Epithelial cell of proximal tubule (primary cell): Measurements from ENCODE around the gene NRXN3. TPM values are rescaled to one million over a fixed set of nuclear protein-coding genes. Genes with fewer than 3 reads are reported as not detected.

Experiments
- DNase-seq: peaks from one replicate; pipeline ENCODE4 v3.0.0-alpha.2; 2011; ENCODE audit warnings: low read depth
- H3K4me3 ChIP-seq: 2 replicates; pipeline ENCODE4 v1.5.1; 2011; ENCODE audit warnings: low read depth, mild to moderate bottlenecking, low read length
- CTCF ChIP-seq: conservative IDR thresholded peaks from 2 replicates; pipeline ENCODE4 v1.5.1; 2012; ENCODE audit warnings: low read depth, mild to moderate bottlenecking, low read length
- total RNA-seq: library from RNA; depleted of rRNA; stranded (reverse); fragments of >200 nt; gene quantifications from 2 replicates; pipeline ENCODE4 v1.2.3, GENCODE V29; 2015

The NRXN3 gene
- total RNA-seq, 1 donor from 2014 or later: 1.2 TPM

DNA sequence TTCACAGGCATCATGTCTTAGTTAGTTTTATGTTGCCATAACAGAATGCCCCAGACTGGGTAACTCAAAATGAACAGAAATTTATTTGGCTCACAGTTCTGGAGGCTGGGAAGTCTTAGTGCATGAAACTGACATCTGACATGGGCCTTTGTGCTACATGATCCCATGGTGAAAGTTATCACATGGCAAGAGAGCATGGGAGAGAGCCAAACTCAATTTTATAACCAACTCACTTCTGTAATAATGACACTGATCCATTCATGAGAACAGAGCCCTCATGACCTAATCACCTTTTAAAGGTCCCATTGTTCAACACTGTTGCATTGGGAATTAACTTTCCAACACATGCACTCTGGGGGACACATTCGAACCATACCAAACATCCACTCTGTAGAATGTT is 1026.0 kb downstream of the NRXN3 start:
- TF ChIP-seq CTCF: no peak
- H3K4me3 ChIP-seq: no peak overlapping the region
- no peak for DNase-seq

- TF ChIP-seq CTCF: no peak
- no peak for DNase-seq
- no peak overlapping the region for H3K4me3 ChIP-seq
Observed at GRCh38 chr14:79197516-79197915, 1027.3 kb downstream of the NRXN3 start.

GRCh38 chr14:79199217-79199616 is 1029.0 kb downstream of the NRXN3 start:
- no peak for TF ChIP-seq CTCF
- no peak for DNase-seq
- H3K4me3 ChIP-seq: no peak overlapping the region

DNA sequence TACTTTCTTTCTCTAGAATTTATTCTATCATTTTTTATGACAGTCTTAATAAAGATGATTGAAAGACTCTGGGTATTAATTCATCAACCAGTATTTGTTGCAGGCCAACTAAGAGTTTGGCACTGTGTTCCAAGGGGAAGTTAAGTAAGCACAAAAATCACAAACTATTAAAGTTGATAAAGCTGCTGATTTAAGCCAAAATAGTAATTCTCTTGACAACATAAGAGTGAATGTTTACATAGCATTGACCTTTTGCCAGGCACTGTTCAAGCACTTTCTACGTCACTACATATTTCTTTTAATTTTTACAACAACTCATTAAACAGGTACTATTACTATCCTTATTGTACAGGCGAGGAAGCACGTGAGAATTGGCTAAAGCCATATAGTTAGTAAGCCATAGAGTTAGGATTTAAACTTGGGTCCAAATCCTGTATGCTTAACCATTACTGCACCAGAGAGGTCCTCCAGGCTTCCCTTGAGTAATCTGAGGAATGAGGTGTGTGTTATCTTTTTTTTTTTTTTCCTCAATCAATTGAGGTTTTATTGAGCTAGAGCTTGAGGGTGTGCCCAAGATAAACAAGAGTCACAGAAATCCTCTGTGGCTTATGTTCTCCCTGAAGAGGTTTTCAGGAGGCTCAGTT is 1031.5 kb downstream of the NRXN3 start:
- TF ChIP-seq CTCF: no peak
- DNase-seq: no peak
- H3K4me3 ChIP-seq: no peak overlapping the region

DNA sequence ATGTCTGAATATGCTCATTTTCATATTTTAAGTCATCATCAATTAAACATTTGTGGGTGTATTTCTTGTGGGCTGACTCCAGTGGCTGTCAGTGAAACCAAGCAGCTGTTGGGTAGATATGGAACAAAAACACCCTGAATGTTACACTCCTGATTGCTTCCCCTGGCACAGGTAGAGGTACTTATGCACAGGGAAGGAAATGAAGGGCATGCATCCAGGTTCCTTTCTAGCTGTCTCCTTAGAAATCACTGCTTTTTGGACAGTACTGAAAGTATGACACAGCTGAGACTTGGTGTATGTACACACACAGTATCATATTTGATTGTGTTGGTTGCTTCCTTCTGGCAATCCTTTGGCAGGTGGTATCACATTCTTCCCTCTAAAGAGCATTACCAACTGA is 1034.4 kb downstream of the NRXN3 start:
- no peak for DNase-seq
- TF ChIP-seq CTCF: no peak
- H3K4me3 ChIP-seq: no peak overlapping the region

DNA sequence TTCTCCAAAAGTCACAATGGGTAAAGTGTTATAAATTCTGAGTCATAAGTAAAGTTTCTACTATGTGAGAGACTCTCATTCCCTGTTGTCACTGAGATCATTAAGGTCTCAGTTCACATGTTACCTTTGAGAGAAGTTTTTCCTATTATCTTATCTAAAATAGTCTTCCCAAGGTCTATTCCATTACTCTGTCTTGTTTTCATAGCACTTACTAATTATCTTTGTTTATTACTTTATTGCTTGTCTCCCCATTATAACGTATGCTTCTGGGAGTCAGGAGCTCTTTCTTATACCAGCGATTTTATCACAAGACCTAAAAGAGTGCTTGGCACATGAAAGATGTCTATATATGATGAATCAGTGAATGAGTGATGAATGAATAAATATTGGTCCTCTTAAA is 1039.2 kb downstream of the NRXN3 start:
- TF ChIP-seq CTCF: no peak
- H3K4me3 ChIP-seq: no peak overlapping the region
- no peak for DNase-seq

DNA sequence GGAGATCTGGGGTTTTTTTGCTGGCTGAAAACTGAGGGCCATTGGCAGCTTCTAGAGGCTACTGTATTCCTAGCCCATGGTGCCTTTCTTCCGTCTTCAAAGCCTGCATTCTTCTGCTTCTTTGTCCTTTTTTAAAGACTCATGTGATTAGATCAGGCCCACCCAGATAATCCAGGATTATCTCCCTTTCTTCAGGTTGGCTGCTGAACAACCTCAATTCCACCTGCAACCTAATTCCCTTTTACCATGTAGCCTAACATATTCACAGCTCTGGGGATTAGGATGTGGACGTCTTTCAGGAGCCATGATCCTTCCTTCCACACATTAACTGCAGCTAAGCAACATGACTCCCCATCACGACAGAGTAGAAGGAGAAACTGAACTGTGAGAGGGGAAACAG is 1055.6 kb downstream of the NRXN3 start:
- TF ChIP-seq CTCF: no peak
- no peak for DNase-seq
- H3K4me3 ChIP-seq: no peak overlapping the region
